GM12878 (cell line): Measurements from ENCODE around the gene PRR16.

Experiments used
- JUNB ChIP-seq: IDR thresholded peaks from 2 replicates; pipeline ENCODE4 v1.6.1; 2016; ENCODE audit warnings: antibody characterized with exemption, mild to moderate bottlenecking
- TF ChIP-seq, protein P1 (sequence below): IDR thresholded peaks from 2 replicates; pipeline ENCODE4 v1.6.1; 2012; ENCODE audit warnings: mild to moderate bottlenecking, low read depth, low read length

DNA sequence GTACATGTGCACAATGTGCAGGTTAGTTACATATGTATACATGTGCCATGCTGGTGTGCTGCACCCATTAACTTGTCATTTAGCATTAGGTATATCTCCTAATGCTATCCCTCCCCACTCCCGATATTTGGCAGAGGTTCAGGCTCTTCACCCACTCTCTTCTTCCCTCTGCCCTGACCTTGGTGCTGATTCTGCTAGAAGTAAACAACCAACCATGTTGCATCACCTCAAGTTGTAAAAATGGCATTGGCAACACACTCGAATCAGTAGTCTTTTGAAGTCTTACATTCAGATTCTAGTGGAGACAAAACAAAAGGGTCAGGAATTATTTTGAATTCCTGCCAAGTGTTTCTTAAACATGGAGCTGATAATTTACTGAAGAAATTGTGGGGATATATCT lies 40.0 kb downstream of the PRR16 start:
- TF ChIP-seq, protein P1, sequence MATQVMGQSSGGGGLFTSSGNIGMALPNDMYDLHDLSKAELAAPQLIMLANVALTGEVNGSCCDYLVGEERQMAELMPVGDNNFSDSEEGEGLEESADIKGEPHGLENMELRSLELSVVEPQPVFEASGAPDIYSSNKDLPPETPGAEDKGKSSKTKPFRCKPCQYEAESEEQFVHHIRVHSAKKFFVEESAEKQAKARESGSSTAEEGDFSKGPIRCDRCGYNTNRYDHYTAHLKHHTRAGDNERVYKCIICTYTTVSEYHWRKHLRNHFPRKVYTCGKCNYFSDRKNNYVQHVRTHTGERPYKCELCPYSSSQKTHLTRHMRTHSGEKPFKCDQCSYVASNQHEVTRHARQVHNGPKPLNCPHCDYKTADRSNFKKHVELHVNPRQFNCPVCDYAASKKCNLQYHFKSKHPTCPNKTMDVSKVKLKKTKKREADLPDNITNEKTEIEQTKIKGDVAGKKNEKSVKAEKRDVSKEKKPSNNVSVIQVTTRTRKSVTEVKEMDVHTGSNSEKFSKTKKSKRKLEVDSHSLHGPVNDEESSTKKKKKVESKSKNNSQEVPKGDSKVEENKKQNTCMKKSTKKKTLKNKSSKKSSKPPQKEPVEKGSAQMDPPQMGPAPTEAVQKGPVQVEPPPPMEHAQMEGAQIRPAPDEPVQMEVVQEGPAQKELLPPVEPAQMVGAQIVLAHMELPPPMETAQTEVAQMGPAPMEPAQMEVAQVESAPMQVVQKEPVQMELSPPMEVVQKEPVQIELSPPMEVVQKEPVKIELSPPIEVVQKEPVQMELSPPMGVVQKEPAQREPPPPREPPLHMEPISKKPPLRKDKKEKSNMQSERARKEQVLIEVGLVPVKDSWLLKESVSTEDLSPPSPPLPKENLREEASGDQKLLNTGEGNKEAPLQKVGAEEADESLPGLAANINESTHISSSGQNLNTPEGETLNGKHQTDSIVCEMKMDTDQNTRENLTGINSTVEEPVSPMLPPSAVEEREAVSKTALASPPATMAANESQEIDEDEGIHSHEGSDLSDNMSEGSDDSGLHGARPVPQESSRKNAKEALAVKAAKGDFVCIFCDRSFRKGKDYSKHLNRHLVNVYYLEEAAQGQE = no peak
- TF ChIP-seq JUNB = no peak
